Left ventricle myocardium superior (tissue), 1 donor: ENCODE data around the gene SSH2. TPM values are rescaled to one million over a fixed set of nuclear protein-coding genes. Genes with fewer than 3 reads are reported as not detected.
A peak's percentile ranks its signal among the peaks of the same experiment; 100 is the strongest.

Experiments used
- ATAC-seq: fragments of 200-7000 bp; cut with Tn5 transposase; one replicate; pipeline ENCODE4 v1.9.1; 2020; ENCODE audit warnings: mild to moderate bottlenecking, moderate library complexity
- DNase-seq: peaks from one replicate; pipeline ENCODE4 v3.0.0-alpha.2; 2020
- intact Hi-C: fragments of 100-400 bp; cut with micrococcal nuclease; formaldehyde crosslinking; loops from one replicate; pipeline ENCODE4 v1.11.0; 2022
- total RNA-seq: library from RNA; stranded (reverse); fragmentation: NEBNext Ultra II Directional; extraction: Animal tissue kit (Norgen Biotek cat#: 25700); gene quantifications from one replicate; pipeline ENCODE4 v1.2.1, GENCODE V29; 2021
- donor health status: DM: no; HTN: yes; CAD: no; lungs with severe emphysema.

SSH2 gene
- total RNA-seq, 1 donor from 2014 or later = 36.8 TPM

DNA sequence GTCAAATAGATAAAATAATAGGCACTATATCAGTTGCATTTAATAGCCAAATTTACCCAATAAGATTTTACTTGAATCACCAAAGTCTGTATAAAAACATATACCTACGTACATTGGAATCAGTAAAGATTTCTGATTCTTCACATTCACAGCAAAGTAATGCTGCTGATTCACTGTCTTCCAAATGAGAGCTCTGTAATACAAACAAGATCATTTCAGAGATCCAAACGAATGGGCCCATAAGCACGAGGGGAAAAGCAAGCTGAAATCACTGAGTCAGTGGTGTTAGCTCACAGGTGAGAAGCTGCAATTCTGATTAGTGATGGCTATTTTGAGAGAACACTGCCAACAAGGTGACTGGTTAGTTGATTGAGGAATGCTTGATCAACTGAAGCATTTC, 81.3 kb downstream of the SSH2 start:
- intact Hi-C loops = no loop called here
- DNase-seq = no peak
- ATAC-seq = no peak

DNA sequence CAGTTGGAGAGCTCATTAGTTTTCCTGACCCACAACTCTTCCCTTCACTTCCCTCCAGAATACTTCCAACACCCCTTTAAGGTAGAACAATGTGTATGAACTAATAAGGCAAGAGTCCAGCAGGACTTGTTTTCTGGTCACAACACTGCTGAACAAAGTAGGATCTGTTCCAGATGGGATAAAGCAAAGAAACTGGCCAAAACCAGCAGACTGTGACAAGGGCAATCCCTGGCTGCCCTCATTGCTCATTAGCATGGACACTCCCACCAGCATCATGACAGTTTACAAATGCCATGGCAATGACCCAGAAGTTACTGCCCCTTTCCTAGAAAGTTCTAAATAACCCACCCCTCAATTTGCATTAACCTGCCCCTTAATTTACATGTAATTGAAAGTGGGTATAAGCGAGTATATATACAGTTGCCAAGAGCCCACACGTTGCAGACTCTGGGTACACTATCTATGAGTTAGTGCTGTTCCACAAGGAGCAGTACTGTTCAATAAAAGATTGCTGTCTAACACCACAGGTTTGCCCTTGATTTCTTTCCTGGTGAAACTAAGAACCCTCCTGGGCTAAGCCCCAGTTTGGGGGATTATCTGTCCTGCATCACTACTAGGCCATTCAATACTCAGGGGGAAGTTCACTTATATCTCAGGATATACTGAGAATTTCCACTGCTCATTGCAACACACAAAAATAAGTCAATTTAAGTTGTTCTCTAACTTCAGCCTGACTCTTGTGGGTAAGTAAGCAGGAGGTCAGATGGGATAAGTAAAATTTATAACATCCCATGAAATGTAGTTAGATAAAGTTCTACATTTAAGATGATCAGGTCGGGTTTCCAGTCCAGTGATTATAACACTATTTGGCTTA, 82.3 kb downstream of the SSH2 start:
- DNase-seq = no peak
- intact Hi-C loops = no loop called here
- ATAC-seq = peak; percentile 25

DNA sequence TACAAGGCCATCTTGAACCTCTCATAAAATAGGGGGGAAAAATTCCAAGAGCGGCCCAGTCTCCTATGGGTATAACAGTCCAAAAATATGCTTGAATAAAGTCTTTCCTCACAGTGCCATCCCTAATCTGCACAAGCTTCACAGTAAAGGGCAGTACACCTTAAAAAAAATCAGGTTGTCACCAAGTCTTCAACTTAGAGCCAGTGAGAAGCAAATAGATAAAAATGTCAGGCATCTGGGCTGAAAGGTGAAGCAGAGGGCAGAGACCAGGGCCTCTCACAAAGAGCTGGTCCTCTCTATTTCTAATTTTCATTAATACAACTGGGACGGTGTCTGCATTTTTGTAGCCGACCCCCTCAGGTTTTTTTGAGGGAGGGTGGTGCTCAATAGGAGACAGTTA, 82.9 kb downstream of the SSH2 start:
- intact Hi-C loops = no loop called here
- ATAC-seq (peak; percentile 50), DNase-seq (no peak)

DNA sequence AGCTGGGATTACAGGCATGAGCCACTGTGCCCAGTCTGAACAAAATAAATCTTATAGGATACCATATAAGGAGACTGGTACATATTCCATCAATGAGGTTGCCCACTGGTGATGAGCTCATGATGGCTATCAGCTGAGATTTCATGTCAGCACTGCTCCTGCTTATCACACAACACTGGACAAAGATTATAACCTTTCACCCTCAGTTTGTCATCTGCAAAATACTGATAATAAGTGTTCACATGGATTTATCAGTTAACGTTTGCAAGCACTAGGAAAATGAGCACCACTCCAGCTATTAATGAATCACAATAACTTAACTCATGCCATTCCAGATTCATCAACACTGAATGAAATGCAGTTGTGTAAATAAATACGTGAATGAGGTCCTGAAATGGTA, 83.7 kb downstream of the SSH2 start:
- intact Hi-C loops = no loop called here

DNA sequence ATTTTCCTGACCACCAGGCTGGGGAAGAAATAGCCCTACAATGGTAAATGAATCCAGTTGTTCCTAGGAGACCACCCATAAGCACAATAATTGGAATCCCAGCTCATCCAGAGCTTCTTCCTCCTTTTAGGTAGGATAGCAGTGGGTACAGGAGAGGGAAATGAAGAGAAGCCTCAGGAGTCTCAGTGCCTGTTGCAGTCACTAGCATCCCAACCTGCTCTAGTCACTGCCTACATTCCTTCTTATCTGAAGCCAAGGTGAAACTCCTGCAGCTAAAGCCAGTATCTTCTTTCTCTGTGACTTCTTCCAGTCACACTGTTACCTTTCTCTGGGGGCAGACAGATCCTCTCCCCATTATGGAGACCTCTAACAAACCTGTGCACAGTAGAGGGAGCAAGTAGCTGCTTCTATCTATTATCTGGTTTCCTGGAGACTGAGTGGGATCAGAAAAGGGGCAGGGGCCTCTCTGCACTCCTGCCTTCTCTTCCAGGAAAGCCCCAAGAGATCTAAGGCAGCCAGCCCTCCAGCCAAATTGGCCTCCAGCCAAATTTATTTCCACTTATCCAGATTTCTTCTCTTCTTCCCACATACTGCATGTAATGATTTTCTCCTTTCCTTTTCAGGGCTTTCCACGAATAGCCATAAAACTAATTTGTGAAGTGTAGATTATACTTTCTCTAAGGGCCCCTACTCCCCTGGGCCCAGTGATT, 85.5 kb downstream of the SSH2 start:
- peak; percentile 43 for ATAC-seq
- intact Hi-C loops = no loop called here
- DNase-seq = no peak

More for the DNA sequence above, 83.7 kb downstream of the SSH2 start:
- ATAC-seq (no peak), DNase-seq (no peak)

DNA sequence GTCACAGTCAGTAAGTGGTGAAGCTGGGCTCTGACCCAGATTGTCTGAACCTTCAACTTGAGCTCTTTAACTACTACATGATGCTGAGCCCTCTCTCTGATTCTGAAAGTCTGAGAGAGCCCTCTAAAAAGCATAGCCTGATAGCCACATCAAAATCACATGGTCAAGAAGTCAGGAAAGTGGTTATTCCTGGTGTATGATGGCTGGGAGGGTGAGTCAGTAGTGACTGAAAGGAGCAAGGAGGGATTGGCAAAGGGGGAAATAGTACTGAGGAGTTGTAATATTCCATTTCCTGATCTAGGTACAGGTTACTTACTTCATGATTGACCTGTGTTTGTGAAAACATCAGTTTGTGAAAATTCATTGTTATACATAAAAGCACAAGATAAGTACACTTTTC, 89.1 kb downstream of the SSH2 start:
- intact Hi-C loops = no loop called here
- no peak for ATAC-seq
- no peak for DNase-seq

DNA sequence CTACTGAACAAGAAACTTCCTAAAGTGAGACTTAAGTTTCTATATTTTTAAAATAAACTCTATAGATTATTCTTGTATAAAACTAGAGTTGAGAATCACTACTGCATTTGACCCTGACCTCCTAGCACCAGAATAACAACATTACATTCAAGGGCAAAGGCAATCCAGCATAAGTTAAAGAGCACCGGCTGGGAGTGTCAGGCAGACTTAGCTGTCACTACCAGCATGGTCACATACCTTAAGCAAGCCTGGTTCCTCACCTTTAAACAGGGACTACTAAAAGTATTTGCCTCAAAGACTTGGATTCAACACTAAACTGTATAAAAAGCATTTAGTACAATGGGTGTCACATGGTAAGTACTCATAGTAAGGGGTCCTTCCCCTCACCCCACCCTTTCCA, 90.4 kb downstream of the SSH2 start:
- intact Hi-C loops = no loop called here
- no peak for ATAC-seq
- DNase-seq = no peak

DNA sequence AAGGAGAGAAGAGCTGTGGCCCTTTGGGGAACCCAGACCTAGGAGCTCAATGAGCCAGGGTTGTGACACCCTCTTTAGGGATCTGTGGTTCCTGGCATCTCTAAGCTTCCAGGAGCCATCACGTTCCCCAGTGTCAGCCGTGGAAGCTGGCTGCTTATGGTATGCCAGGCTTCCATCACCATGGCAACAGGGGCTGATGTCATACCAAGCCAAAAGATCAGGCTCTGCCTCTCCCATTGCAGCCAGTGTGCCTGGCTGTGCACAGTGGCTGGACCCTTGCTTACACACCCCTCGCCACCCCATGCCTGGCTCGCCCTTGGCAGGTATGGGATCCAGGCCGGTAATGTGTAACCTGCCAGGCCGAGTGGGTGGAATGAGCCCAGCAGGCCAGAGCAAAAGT, 91.1 kb downstream of the SSH2 start:
- intact Hi-C loops = no loop called here
- DNase-seq (no peak), ATAC-seq (peak; percentile 48)

DNA sequence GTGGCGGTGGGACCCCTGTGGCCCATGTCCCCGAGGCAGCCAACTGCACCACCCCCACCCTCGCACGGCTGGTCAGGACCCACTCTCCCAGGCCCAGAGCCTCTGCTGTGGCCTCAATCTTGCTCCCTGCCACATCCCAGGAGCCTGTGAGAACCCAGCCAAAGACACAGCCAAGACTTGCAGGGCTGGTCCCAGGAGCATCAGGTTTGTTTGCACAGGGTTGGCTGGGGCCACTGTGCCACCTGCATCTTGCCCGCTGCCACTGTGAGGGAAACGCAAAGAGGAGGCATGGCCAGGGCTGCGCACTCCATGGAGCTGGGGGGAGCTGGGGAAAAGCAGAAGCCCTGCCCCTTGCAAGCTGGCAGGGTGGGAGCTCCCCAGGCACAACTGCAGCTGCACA, 92.5 kb downstream of the SSH2 start:
- DNase-seq (no peak), ATAC-seq (no peak)
- intact Hi-C loops = no loop called here

DNA sequence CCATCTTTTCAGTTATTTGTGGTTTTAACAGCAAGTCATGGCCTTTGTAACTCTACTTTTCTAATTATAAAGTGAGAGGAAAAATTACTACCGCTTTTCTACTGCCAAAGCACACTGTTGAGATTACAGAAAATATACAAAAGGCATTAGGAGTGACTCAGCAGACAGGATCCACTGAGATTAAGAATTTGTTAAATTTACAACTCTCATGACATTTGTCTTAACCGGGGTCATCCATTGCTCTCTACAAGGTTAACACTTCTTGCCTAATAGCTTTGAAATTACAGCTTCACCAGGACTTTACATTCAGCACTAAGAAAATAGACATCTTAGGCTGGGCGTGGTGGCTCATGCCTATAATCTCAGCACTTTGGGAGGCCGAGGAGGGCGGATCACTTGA, 93.4 kb downstream of the SSH2 start:
- intact Hi-C loops = no loop called here
- ATAC-seq (no peak), DNase-seq (no peak)

DNA sequence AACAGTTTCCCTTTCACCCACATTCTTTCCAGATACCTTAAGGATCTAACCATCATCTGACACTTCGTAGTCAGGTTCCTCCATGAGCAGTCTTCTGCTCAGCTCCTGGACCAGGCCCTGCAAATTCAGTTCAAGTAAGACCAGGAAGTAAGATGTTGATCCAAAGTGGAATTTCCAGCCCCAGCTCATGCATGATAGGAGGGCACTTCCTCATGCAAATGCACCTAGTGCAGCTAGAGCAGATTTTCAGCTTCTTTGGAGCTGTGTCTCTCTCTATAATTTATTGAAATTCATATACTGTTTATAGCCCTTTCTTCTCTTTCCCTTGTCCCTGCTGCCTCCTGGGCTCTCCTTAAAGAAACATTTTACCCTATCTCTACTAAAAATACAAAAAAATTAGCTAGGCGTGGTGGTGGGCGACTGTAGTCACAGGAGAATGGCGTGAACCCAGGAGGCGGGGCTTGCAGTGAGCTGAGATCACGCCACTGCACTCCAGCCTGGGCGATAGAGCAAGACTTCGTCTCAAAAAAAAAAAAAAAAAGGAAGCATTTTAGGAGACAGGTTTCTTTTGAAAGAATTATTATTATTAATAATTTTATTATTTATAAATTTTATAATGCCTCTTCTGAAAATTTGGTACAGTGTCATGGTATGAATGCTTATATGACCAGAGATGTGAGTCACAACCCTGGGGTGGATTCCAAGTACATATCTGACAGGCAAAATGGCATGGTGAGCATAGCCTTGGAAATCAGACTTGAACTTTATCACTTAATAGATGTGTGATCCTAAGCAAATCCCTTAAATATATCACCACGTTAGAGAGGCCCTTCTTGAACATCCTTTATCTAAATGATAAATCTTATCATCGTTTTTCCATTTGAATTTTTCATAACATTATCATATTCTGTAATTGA, 94.3 kb downstream of the SSH2 start:
- intact Hi-C loops = no loop called here
- no peak for ATAC-seq

DNA sequence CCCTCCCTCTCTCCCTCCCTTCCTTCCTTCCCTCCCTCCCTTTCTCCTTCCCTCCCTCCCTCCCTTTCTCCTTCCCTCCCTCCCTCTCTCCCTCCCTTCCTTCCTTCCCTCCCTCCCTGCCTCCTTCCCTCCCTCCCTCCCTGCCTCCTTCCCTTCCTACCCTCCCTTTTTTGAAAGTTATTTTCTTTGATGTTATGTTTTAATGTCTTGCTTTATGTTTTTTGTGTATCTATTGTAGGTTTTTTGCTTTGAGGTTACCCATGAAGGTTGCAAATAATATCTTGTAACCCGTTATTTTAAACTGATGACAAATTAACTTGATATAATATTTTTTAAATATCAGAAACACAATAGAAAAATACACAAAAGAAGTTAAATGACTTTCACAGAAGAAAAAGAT, 96.2 kb downstream of the SSH2 start:
- intact Hi-C loops = no loop called here
- ATAC-seq = no peak

More for the DNA sequence above, 94.3 kb downstream of the SSH2 start:
- DNase-seq = no peak

DNA sequence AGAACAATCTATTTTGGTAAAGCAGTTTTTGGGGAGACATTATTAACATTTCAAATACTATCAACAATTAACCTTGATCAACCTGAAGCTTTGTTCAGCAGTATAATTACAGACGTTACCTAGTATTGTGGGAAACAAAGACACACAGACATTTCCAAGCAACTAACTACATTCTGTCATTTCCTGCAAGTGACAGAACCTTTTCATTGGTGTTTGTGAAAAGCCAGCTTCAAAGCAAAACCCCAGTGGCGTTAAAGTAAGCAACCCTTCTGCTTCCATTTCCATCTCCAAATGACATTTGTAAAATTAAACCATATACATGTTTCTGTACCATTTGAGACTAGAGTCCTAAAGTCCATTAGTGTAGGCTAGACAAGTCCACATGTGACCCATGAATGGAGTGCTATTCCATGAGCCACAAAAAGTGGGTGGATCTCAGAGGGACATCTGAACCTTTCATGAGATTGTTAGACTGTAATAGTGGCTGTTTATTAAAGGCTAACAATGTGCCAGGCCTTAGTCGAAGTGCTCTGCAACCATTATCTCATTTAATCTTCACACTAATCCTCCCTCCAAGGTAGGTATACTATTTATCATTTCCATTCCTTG, 101.2 kb downstream of the SSH2 start:
- intact Hi-C loops = no loop called here
- ATAC-seq = no peak
- DNase-seq = no peak

More for the DNA sequence above, 96.2 kb downstream of the SSH2 start:
- DNase-seq = no peak

DNA sequence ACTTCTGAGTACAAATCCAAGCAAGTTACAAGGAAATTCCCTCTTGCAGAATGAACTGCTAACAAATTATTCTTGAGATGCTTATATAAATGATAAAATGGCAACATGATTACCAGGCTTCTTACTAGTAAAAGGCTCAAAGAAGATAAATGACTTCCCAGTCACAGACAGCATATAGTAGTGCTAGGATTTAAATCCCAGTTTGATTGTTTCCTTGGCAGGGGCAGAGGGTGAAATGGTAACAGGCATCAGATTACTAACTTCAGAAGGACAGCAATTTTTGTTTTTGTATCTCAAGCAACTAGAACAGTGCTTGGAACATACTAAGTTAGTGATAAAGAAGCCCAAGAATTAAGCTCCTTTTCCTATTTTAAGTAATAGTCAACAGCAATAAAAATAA, 102.8 kb downstream of the SSH2 start:
- DNase-seq (no peak), ATAC-seq (no peak)
- intact Hi-C loops = no loop called here

DNA sequence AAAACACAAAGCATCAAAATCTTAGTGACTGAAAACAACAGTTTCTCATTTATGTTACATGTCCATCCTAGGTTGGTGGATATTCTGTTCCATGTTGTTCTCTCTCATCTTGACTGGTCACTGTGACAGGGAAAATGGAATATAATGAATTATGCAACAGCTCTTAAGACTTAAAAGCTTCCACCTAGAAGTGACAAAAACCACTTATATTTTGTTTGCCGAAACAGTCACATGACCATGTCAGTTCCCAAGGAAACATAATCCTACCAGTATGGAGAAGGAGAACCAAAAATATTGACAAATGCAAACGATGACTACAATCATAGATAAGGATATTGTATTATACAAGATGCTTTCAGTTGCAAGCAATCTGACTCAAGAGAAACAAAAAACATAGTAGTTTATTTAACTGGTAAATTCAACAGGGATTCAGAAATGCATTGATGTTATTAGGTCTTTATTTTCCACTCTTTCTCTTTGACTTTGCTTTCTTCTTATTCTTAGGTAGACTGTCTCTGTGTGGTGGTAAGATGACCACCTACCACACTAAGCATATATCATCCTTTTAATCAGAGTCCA, 103.8 kb downstream of the SSH2 start:
- DNase-seq (no peak), ATAC-seq (no peak)
- intact Hi-C loops = no loop called here

DNA sequence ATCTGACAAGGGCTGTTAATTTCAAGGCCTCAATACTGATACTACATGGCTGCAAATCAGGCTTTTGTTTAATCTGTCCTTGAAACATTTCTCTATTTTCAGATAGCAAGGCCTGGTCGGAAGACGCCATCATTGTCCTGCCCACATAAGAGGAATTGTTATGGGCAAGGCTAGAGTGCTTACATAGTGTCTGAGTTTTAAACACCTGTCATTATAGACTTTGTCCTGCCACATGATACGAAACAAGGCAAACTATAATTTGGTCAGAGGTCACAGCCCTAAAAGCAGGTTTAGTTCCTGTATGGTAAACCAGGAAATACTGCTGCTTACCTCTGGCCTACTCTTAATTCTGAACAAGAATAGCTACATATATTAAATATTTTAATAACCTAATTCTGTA, 104.4 kb downstream of the SSH2 start:
- no peak for DNase-seq
- ATAC-seq = no peak
- intact Hi-C loops = no loop called here

DNA sequence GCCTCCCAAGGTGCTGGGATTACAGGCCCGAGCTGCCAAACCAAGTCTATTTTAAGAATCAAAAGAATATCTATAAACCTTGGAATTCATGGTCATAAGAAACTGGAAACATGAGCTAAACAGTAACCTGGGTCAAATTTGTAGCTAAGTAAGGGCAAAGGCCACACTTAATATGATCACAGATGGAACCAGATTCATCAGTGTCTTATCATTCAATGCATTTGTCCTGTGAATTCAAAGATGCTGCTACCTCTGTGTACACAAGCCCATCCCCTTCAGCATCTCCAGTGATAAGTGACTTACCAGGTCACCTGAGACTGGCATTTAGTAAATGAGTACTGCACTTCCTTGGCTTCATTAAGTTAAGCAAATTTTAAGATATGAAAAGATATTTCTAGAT, 108.1 kb downstream of the SSH2 start:
- intact Hi-C loops = no loop called here
- no peak for ATAC-seq
- DNase-seq = no peak

DNA sequence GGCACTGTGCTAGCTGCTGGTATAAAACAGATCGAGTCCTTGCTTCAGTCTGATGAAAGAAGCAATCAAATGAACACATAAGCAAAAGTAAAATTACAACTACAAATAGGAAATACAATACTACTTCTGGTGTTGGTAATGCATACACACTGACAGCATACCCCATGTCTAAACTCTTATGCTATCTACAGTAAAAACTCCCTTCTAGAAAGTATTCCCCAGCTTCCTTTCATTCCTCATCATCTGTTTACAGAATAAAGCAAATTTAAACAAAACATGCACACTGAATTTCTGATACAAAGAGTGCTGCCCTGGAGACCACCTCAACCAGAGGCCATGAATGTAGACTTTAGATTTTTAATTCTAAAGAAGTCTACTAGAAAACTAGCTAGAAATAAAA, 109.6 kb downstream of the SSH2 start:
- DNase-seq (no peak), ATAC-seq (no peak)
- intact Hi-C loops = no loop called here
